ENCODE results near the gene KLF7.

DNA sequence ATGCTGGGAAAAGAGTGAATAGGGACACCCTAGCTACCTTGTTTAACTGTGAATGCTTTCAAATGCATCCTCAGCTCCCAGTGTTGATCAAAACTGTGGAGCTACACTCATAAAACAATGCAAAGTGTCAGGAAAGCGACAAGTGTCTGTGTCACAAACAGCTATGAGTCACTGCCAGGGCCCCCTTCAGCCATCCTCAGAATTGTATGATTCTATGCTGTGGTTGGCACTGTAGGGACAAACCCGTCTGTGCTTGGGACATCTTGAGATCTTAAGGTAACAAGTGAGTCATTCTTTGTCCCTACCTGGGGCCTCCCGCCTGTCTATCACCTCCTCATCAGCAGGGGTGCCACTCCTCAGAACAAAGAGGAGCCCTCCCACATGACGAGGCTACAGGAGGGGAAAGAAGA is 42.4 kb downstream of the KLF7 start:
- TF ChIP-seq POLR2A (IDR thresholded peaks at IDR 0.05; ENCODE audit: low read depth, low read length) (no peak), POLR2AphosphoS5 (IDR thresholded peaks at IDR 0.05; ENCODE audit: low read depth, low read length) (no peak), POU2F2 (IDR thresholded peaks at IDR 0.05; ENCODE audit: low read depth, low read length) (no peak), TAF1 (IDR thresholded peaks at IDR 0.05; ENCODE audit: low read depth, low read length) (no peak)

All from GM12891 (cell line).